HEK293T (cell line): ENCODE data around the gene CRTC2.

Experiments
- ARNT ChIP-seq: fragments of 450-650 bp; IDR thresholded peaks from 2 replicates; pipeline ENCODE4 v1.6.1; 2017; ENCODE audit warnings: mild to moderate bottlenecking
- BHLHE40 ChIP-seq: fragments of 450-650 bp; IDR thresholded peaks from 2 replicates; pipeline ENCODE4 v1.6.1; 2016; ENCODE audit warnings: mild to moderate bottlenecking, moderate library complexity, borderline replicate concordance
- ELF4 ChIP-seq: fragments of 450-650 bp; IDR thresholded peaks from 2 replicates; pipeline ENCODE4 v1.6.1; 2017; ENCODE audit warnings: antibody characterized with exemption
- FOXA1 ChIP-seq: fragments of 450-650 bp; IDR thresholded peaks from 2 replicates; pipeline ENCODE4 v1.6.1; 2016; ENCODE audit warnings: mild to moderate bottlenecking
- FOXK2 ChIP-seq: fragments of 450-650 bp; IDR thresholded peaks from 2 replicates; pipeline ENCODE4 v1.6.1; 2016; ENCODE audit warnings: mild to moderate bottlenecking
- FOXM1 ChIP-seq: fragments of 450-650 bp; IDR thresholded peaks from 2 replicates; pipeline ENCODE4 v1.6.1; 2017; ENCODE audit warnings: mild to moderate bottlenecking, borderline replicate concordance
- L3MBTL2 ChIP-seq: fragments of 450-650 bp; conservative IDR thresholded peaks from 2 replicates; pipeline ENCODE4 v1.6.1; 2016; ENCODE audit warnings: mild to moderate bottlenecking
- PKNOX1 ChIP-seq: fragments of 450-650 bp; IDR thresholded peaks from 2 replicates; pipeline ENCODE4 v1.6.1; 2016
- SP1 ChIP-seq: fragments of 450-650 bp; IDR thresholded peaks from 2 replicates; pipeline ENCODE4 v1.6.1; 2017
- SUZ12 ChIP-seq: fragments of 450-650 bp; IDR thresholded peaks from 2 replicates; pipeline ENCODE4 v1.6.1; 2016; ENCODE audit warnings: mild to moderate bottlenecking
- TARDBP ChIP-seq: fragments of 450-650 bp; IDR thresholded peaks from 2 replicates; pipeline ENCODE4 v1.6.1; 2016
- ZNF384 ChIP-seq: fragments of 450-650 bp; IDR thresholded peaks from 2 replicates; pipeline ENCODE4 v1.6.1; 2016

GRCh38 chr1:153921803-153922075 is 36.7 kb downstream of the CRTC2 start:
- no peak for TF ChIP-seq FOXM1
- TF ChIP-seq FOXK2, result no peak
- no peak for TF ChIP-seq PKNOX1
- TF ChIP-seq FOXA1, result no peak
- no peak for TF ChIP-seq ZNF384
- TF ChIP-seq TARDBP, result no peak
- TF ChIP-seq ARNT, result no peak
- TF ChIP-seq L3MBTL2, result no peak
- TF ChIP-seq ELF4, result no peak
- no peak for TF ChIP-seq SUZ12
- TF ChIP-seq BHLHE40, result no peak
- TF ChIP-seq SP1, result no peak
